Fibroblast of skin of right quadriceps (primary cell): ENCODE data around the gene HPCAL1.
A peak's percentile ranks its signal among the peaks of the same experiment; 100 is the strongest.

ENCODE experiments used
- DNase-seq: peaks from one replicate; pipeline ENCODE4 v3.0.0-alpha.2; 2013

The HPCAL1 gene

DNA sequence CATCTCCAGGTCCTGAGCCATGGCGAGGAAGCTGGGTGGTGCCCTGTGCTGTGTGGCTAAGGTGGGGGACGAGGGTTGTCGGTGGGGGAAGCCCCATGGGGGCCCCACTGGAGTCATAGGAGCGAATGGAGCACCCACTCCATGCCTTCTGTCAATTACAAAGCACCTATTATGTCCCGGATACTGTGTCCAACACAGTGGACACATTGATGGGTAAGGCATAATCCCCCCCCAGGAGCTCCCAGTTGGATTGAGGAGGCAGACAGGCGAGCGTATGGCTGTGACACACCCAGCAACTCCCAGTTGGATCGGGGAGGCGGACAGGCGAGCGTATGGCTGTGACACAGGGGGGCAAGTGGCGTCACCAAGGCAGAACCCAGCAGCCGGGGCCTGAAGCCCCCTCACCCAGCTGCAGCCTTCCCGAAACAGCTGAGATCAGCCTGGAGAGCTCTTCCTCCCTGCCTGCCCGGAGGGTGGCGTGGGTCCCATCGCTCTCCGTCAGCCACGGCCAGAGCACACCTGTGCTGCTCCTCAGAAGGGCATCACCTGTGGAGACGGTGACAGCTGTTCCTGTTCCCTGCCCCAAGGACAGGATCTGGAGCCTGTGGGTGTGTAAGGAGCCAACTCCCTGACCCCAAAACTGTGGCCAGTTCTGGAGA, 69.6 kb downstream of the HPCAL1 start:
- DNase-seq = no peak

DNA sequence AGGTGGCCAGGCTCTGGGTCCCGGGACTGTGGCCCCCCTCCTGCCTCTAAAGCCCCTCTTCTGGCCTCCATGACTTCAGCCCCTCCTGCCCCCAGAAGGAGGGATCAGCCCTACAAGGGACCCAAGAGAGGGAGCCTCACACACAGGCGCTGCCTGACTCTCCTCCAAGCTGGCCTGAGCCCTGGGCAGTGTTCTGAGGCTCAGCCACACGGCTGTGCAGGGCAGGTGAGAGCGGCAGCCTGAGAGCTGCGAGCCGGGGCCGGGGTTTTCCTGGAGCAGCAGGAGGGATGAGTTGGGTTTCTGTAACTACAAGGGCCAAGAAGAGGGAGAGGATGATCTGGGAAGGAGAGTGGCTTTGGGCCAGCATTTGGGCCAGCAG, 70.1 kb downstream of the HPCAL1 start:
- no peak for DNase-seq

DNA sequence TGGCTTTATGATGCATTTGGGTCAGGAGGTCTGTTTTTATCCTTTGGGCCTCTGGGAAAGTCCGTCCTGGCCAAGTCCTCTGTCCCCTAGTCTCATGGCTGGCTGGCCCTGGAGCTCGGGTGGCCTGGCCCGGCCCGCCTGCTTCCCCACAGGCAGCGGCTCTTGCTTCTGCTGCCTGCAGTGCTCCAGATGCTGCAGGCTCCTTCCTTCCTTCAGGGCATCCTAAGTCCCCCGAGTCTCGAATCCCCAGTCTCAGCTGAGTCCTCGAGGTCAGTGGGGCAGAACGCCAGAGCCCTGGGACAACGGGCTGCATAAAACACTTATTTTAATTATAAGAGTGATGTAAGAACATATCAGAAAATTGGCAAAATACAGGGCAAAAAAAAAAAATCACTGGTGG, 71.2 kb downstream of the HPCAL1 start:
- no peak for DNase-seq

DNA sequence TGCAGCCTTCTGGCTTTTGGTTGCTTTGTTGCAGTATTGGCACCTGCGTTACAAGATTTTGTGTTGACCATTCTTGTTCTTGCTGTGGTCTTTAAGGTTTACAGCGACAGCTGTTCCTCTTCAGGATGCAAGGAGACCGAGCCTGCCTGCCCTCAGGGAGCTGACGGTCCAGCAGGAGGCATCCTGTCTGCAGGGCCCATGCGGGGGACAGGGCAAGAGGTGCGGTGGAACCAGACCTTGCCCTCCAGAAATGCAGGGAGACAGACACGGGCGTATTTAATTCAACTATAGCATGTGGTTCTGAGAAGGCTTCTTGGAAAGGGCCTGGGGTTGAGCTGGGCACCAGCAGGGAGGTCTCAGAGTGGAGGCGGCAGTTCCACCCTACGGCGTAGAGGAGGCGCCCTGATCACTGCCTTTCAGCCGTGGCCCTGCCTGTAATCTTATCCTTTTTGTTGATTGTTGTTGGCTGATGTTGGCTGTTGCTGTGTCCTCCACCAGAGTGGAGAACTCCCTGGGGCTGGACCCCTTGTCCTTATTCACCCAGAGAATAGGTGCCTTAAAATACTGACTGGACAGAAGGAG, 71.7 kb downstream of the HPCAL1 start:
- DNase-seq = no peak

DNA sequence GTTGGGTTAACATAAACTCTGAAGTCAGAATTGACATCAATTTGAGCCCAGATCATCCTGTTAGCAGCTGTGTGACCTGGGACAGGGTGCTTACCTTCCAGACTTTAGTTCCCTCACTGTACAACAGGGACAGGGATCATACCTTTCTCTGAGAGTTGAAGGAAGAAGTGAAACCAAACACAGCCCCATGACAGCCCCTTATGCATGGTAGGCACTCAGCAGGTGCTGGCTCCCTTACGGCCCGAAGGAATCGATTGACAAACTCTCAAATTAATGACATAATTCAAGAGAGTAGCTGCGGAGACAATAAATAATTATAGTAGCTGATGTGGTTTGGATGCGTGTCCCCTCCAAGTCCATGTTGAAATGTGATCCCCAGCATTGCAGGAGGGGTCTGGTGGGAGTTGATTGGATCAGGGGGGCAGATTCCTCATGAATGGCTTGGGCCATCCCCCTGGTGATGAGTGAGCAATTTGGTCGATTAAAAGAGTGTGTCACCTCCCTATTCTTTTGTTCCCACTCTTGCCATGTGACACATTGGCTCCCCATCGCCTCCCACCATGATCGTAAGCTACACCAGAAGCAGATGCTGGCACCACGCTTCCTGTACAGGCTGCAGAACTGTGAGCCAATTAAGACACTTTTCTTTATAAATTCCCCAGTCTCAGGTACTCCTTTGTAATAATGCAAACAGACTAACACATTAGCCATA, 73.0 kb downstream of the HPCAL1 start:
- no peak for DNase-seq

DNA sequence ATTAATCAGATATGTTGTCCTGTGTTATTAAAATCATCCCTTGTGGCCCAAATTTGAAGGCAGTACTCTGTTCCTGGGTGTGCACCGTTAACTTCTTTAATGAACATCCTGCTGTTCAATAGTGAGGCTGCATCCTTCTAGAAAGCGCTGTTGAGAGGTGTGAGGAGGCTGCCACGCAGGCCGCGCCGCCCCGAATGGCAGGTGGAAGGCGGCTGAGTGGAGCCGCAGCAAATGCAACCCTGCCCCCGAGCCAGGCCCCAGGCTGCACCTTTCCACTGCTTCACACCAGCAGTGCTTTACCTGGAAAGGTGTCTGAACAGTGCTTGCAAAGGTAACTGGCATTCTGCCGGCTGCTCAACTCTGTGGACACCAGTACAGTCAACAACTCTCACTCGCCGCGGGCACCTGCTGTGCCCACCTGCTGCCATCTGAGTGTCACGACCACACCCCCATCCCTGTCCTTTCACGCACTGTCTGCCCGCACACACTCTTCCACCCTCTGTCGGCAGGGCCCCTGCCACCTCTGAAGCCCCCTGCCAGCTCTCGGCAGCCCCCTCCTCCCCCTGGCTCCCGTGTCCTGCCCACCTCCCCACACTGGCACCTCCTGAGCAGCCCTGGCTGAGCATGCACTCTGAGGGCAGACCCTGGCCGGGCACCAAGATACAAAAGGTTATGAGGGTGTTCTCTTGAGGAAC, 74.5 kb downstream of the HPCAL1 start:
- no peak for DNase-seq

DNA sequence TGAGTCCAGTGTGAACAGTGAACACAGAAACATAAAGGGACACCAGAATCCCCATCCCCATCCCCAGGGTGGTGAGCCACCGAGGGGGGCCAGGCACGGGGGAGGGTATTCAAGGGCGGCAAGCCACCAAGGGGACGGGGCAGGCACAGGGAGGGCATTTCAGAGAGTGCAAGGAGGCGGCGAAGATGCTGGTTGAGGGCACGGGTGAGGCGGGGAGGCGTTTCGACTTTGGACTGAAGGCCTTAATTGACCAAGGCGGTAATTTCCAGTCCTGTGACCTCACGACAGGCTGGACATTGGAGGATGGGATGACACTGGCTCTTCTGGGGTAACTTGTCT, 75.0 kb downstream of the HPCAL1 start:
- DNase-seq = no peak

DNA sequence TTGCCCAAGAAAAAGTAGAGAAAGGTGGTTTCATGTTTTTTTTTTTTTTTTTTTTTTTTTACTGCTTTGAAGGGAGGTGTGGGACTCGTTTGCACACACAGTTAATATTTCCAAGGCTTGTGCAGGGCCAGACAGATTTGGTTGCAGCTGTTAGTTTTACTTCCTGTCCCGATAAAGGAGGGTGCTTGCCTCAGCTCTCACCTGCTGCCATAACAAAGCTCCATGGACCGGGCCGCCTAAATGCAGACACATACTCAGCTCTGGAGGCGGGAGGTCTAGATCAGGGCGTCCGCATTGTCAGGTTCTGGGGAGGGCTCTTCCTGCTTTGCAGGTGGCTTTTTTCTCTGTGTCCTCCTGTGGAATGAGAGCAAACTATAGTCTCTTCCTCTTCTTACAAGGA, 75.5 kb downstream of the HPCAL1 start:
- no peak for DNase-seq

DNA sequence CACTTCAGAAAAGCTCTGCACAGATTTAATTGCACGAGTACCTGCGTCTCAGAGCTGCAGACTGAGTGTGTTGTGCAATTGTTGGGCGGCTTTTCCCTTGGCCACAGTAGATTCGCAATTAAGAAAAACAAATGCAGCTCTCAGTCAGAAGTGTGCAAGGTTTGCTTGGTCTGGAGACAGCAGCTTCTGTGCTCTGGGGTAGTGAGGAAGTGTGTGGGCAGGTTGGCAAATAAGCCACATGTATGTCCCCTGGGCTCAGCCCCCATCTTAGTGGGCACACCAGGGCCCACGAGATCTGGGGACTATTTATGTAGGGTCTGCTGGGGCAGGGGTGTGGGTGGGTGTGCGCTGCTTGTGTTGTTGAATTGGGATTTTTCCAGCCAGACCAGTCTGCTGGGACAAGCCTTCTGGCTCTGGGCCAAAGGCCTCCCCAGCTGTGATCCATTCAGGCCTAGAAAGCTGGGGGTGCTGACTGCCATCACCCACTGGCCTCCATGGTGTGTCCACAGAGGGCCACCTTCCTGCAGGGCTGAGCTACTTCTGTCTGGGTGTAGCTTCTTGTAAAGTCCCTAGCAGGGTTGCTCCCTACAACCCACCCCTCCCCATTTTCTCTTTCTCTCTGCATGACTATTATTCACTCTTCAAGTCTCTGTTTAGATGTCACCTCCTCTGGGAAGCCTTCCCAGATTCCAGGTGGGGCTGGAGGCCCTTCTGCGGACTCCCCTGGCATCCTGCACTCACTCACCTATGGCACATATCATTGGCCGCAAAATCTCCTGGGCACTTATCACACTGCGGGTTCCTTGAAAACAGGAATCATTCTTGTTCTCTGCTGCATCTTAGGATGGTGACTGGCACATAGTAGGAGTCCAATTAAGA, 77.6 kb downstream of the HPCAL1 start:
- DNase-seq = no peak

DNA sequence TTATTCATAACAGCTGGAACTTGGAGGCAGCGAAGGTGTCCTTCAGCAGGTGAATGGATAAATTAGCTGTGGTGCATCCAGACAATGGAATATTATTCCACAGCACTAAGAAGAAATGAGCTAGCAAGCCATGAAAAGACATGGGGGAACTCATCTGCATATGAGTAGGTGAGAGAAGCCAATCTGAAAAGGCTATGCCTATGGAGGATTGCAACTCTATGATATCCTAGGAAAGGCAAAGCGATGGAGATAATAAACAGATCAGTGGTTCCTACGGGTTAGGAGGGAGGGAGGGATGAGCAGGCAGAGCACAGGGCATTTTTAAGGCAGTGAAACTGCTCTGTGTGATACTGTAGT, 79.3 kb downstream of the HPCAL1 start:
- DNase-seq = no peak

DNA sequence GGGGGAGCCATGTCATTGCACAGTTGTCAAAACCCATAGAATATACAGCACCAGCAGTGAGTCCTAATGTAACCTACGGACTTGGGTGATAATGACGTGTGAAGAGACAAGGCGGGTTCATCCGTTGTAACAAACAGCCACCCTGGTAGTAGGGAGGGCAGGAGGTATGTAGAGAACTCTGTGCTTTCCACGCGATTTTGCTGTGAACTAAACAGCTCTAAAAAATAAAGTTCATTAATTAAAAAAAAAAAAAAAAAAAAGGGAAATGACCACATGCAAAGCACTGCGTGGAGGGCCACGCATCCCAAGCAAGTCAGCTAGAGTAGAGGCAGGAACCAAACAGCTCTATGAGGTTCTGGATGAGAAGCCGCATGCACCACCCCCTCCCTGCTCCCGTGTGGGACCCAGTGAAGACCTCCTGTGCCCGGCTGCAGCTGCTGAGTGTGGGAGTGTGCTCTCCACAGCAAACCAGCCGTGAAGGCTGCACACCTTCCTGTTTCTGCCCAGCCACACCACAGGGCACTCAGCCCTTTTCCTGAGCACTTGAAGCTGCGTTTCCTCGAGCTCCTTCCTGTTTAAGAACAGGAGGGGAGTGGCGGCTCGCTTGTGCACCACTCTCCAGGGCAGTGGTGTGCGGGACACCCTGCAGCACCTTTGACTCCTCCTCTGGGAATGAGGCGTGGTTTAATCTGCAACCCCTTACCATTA, 79.8 kb downstream of the HPCAL1 start:
- no peak for DNase-seq

DNA sequence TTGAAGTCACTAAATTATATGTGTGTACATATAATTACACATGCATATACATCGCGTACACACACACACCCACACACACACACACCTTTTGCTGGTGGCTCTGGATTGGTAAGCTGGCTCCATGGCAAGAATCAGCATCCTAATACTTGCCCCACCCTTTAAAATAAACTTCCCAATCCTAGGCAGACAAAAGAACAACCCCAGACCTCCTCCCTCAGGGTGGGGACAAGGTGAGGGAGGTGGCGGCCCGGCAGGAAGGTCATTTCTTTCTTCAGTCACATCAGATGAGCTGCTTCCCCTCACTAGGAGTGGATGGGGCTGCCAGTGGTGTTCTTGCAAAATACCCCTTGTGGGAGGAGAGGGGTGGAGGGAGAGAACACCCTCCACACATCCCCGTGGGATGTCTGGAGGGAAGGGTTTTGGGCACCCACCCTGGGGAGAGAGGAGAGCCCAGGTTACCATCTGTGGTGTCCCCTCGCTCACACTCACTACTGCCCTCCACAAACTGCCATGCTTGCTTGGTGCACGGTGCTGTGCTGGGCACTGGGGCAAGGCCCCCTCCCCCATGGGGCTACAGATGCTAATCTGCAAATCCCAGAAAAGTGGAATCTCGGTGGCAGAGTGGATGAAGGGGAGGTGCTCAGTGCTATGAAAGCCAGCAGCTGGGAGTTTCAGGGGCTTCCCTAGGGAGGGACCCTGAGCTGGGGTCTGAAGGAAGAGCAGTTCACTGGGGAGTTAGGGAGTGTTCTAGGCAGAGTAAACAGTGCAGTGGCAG, 81.4 kb downstream of the HPCAL1 start:
- DNase-seq = no peak

DNA sequence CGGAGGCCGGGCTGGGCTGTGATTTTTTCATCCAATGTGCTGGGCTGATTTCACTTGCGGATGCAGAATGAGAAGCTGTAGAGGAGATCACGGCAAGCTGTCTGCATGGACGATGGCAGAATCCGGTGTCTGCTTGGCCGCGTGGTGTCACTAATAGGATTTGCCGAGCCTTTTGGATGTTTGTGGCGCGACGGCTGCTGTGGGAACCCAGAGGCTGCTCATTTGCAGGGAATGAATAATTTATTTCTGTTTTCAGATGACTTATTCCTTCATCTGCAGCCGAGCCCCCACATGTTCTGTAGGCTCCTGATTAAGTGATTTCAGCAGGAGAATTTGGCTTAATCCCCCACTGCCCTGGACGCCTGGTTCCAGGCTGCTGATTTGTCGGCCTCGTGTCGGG, 82.8 kb downstream of the HPCAL1 start:
- DNase-seq = peak; percentile 37

DNA sequence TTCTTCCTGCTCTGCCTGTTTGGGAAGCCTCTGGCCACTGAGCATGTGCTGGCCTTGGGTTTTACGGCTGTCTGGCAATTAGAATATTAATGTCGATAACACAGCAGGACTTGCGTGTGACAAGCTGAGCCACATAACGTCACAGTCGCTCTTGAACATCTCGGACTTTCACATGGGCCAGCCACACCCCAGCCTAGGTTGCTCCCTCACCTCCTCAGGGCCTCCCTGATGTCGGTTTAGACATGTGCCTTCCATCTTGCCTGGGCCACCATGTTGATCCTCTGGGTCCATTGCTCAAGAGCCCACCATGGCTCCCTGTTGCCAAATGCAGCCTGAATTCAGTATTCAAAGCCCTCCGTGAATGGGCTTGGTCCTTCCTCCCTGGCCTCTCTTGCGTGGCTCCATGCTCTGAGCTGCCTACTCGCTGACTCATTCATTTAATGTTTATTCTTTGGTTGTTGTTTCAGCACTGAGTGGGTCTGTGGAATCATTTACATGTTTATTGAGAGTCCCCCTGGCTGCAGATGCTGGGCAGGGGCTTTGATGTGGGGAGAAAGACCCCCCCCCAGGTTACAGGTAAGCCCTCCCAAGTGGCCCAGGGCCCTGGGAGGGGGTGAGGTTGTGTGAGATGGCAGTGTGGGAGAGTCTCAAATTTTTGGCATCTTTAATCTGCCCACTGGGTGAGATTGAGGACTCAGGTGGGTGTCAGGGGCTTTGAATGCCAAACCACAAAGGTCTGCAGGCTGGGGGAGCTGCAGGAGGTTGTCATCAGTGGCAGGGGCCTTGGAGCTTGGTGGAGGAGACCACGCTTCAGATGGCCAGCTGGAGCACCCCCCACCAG, 83.4 kb downstream of the HPCAL1 start:
- DNase-seq = peak; percentile 46

DNA sequence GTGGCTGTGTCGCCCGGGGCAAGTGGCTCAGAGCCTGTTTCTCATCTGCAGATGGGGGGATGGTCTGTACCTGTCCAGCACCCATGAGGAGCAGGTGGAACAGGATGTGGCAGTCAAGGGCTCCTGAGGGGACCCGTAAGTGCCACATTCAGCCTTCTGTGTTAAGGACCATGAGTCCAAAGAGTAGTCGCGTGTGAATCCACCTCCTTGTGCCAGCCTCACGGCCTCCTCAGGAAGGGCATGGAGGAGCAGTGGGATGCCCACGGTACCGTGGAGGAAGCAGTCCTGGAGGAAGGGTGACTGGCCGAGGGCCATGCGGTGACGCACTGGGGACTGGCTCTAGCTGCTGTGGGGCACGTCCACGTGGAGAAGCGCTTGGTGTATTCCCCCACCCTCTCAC, 84.3 kb downstream of the HPCAL1 start:
- DNase-seq = no peak

DNA sequence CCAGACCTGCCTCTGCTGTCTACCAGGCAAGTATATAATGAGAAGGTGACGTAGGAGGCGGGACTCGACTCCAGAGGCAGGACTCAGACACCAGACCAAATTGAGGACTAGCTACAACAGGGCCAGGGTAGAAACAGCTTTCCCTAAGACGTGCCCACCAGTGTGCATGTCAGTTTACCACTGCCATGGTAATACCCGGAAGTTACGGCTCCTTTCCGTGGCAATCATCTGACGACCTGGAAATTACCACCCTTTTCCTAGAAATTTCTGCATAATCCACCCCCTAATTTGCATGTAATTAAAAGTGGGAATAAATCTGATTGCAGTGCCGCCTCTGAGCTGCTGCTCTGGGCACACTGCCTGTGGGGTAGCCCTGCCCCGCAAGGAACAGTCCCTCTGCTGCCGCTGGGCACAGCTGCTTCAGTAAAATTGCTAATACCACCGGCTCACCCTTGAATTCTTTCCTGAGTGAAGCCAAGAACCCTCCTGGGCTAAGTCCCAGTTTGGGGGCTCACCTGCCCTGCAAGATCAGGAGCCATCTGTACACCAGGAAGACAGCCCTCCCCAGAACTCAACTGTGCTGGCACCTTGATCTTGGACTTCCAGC, 86.4 kb downstream of the HPCAL1 start:
- DNase-seq = no peak

DNA sequence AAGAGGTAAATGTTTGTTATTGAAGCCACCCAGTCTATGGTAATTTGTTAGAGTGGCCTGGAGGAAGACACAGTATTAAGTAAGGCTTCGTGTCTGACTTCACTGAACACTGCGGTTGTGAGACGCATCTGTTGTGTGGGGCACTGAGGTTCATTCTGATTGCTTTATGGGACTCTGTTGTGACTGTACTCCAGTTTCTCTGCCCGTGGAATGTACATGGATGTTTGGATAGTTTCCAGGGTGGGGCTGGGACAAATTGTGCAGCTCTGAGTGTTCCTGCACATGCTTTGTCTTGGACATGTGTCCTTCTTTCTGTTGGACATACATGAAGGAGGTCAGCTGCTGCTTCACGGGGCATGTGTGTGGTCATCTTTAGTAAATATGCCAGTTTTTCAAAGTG, 86.9 kb downstream of the HPCAL1 start:
- DNase-seq = peak; percentile 69

DNA sequence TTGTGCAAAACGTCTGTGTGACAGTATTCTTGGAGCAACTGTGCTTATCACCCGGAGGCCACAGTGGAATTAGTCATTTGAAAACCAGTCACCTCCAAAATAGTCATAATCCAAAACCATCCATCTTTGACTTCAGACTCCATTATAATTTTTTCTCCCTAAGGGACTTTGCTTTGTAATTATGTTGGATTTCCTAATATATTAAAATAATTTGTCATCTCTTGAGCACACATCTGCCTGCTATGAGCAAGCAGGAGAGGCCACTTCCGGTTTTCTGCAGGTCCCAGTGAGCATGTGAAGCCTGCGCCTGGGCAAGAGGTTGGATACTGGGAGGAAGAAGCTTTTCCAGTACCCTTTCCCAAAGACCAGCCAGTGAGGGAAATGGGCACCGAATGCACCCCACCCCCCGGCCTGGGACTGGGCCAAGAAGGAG, 87.7 kb downstream of the HPCAL1 start:
- no peak for DNase-seq

DNA sequence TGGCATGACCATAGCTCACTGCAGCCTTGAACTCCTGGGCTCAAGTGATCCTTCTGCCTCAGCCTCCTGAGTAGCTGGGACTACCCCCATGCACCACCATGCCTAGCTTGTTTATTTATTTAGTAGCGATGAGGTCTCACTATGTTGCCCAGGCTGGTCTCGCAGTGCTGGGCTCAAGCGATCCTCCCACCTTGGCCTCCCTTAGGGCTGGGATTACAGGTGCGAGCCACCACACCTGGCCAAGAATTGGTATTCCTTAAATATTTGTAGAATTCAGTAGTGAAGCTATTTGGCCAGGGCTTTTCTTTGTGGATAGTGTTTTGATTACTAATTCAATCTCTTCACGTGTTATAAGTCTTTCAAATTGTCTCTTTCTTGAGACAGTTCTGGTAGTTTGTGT, 89.4 kb downstream of the HPCAL1 start:
- DNase-seq = no peak

DNA sequence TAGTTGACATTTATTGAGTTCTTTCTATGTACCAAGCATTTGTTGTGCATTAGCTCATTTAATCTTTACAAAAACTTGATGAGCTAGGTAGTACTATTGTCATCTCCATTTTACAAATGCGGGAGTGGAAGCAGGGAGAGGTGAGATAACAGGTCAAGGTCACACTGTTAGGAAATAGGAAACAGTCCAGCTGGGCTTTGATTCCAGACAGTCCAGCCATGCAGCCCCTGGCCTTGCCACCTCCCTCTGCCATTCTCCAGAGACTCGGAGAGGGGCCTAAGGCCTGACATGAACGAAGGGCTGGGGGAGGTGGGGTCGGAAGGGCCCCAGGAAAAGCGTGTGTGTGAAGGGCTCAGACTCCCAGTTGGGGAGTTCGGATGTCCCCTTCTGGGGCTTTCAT, 89.8 kb downstream of the HPCAL1 start:
- no peak for DNase-seq
